OCI-LY1 (cell line): ENCODE data around the gene PTF1A.

ENCODE experiments used
- H2AFZ ChIP-seq: fragments of 200-600 bp; sonication (generic), shearing (Covaris generic); 2 replicates; pipeline ENCODE4 v1.6.0; 2014; ENCODE audit warnings: antibody characterized with exemption, mild to moderate bottlenecking, low read length
- H3F3A ChIP-seq: fragments of 200-600 bp; sonication (generic), shearing (Covaris generic); 2 replicates; pipeline ENCODE4 v1.6.0; 2014; ENCODE audit warnings: mild to moderate bottlenecking, antibody characterized with exemption, low read length, moderate library complexity; ENCODE audit not compliant: insufficient read depth
- H3K27ac ChIP-seq: fragments of 200-600 bp; sonication (generic); 2 replicates; pipeline ENCODE4 v1.5.1; 2014; ENCODE audit warnings: low read length, mixed run types, mild to moderate bottlenecking, low read depth; ENCODE audit not compliant: poor library complexity, severe bottlenecking
- H3K27me3 ChIP-seq: fragments of 200-600 bp; sonication (generic); 2 replicates; pipeline ENCODE4 v1.6.0; 2014; ENCODE audit warnings: antibody characterized with exemption, mild to moderate bottlenecking, low read length, moderate library complexity; ENCODE audit not compliant: insufficient read depth
- H3K36me3 ChIP-seq: fragments of 200-600 bp; sonication (generic); 2 replicates; pipeline ENCODE4 v1.6.1; 2014; ENCODE audit warnings: mild to moderate bottlenecking, antibody characterized with exemption, low read length, moderate library complexity, mixed read lengths; ENCODE audit not compliant: insufficient read depth
- H3K4me1 ChIP-seq: fragments of 200-600 bp; sonication (generic); 2 replicates; pipeline ENCODE4 v1.5.1; 2014; ENCODE audit warnings: mild to moderate bottlenecking, low read length, moderate library complexity; ENCODE audit not compliant: insufficient read depth, severe bottlenecking
- H3K4me2 ChIP-seq: fragments of 200-600 bp; sonication (generic), shearing (Covaris generic); 2 replicates; pipeline ENCODE4 v1.6.1; 2014; ENCODE audit warnings: low read length
- H3K4me3 ChIP-seq: fragments of 200-600 bp; sonication (generic); 2 replicates; pipeline ENCODE4 v1.5.1; 2014; ENCODE audit warnings: low read length, low read depth, mild to moderate bottlenecking, mixed read lengths; ENCODE audit not compliant: poor library complexity, severe bottlenecking
- H3K79me2 ChIP-seq: fragments of 200-600 bp; shearing (Covaris generic); 2 replicates; pipeline ENCODE4 v1.6.1; 2016; ENCODE audit warnings: mixed run types, low read length, mixed read lengths; ENCODE audit not compliant: insufficient read depth
- H3K9ac ChIP-seq: fragments of 200-600 bp; sonication (generic), shearing (Covaris generic); 2 replicates; pipeline ENCODE4 v1.6.1; 2014; ENCODE audit warnings: mild to moderate bottlenecking, low read length, mixed read lengths
- H3K9me2 ChIP-seq: fragments of 200-600 bp; sonication (generic), shearing (Covaris generic); 2 replicates; pipeline ENCODE4 v1.6.1; 2014; ENCODE audit warnings: low read depth, mild to moderate bottlenecking, low read length, mixed read lengths
- H3K9me3 ChIP-seq: fragments of 200-600 bp; shearing (Covaris generic); 2 replicates; pipeline ENCODE4 v1.6.1; 2014; ENCODE audit warnings: low read length, mixed read lengths
- H4K20me1 ChIP-seq: fragments of 200-600 bp; sonication (generic), shearing (Covaris generic); 2 replicates; pipeline ENCODE4 v1.6.0; 2016; ENCODE audit warnings: mild to moderate bottlenecking, low read length; ENCODE audit not compliant: insufficient read depth
- CTCF ChIP-seq: fragments of 200-600 bp; sonication (generic), shearing (Covaris generic); IDR thresholded peaks from 2 replicates; pipeline ENCODE4 v1.5.1; 2017; ENCODE audit warnings: mild to moderate bottlenecking, antibody characterized with exemption, low read length, moderate library complexity, mixed read lengths
- EZH2 ChIP-seq: fragments of 200-600 bp; sonication (generic), shearing (Covaris generic); IDR thresholded peaks from 2 replicates; pipeline ENCODE4 v1.8.0; 2017; ENCODE audit warnings: borderline replicate concordance, mixed run types, mild to moderate bottlenecking, antibody characterized with exemption, low read length, moderate library complexity, mixed read lengths

The PTF1A gene

GRCh38 chr10:23151071-23151470 is 41.0 kb upstream of the PTF1A start:
- no peaks in the 10 kb centered on the region for H4K20me1 ChIP-seq
- H3K27me3 ChIP-seq, result no peaks in the 10 kb centered on the region
- TF ChIP-seq CTCF (no peak), EZH2 (no peak)
- H3K4me3 ChIP-seq, result no peak overlapping the region
- no peak overlapping the region for H3K27ac ChIP-seq
- no peaks in the 10 kb centered on the region for H3K79me2 ChIP-seq
- no peak overlapping the region for H2AFZ ChIP-seq
- no peak overlapping the region for H3K9ac ChIP-seq
- H3K9me2 ChIP-seq, result no peaks in the 10 kb centered on the region
- H3K36me3 ChIP-seq, result no peaks in the 10 kb centered on the region
- H3K4me1 ChIP-seq, result no peaks in the 10 kb centered on the region
- no peaks in the 10 kb centered on the region for H3K9me3 ChIP-seq
- H3F3A ChIP-seq, result no peaks in the 10 kb centered on the region
- no peak overlapping the region for H3K4me2 ChIP-seq

GRCh38 chr10:23155169-23155568 is 36.9 kb upstream of the PTF1A start:
- Histone ChIP-seq H3K4me2 (no peak overlapping the region), H3K36me3 (no peaks in the 10 kb centered on the region), H4K20me1 (no peaks in the 10 kb centered on the region), H3K4me3 (no peak overlapping the region), H3K4me1 (no peaks in the 10 kb centered on the region), H3F3A (no peaks in the 10 kb centered on the region), H3K9ac (no peak overlapping the region), H3K9me3 (no peaks in the 10 kb centered on the region), H3K79me2 (no peaks in the 10 kb centered on the region), H3K27me3 (no peaks in the 10 kb centered on the region), H3K9me2 (no peaks in the 10 kb centered on the region), H2AFZ (no peak overlapping the region), H3K27ac (no peak overlapping the region)
- no peak for TF ChIP-seq CTCF
- no peak for TF ChIP-seq EZH2

DNA sequence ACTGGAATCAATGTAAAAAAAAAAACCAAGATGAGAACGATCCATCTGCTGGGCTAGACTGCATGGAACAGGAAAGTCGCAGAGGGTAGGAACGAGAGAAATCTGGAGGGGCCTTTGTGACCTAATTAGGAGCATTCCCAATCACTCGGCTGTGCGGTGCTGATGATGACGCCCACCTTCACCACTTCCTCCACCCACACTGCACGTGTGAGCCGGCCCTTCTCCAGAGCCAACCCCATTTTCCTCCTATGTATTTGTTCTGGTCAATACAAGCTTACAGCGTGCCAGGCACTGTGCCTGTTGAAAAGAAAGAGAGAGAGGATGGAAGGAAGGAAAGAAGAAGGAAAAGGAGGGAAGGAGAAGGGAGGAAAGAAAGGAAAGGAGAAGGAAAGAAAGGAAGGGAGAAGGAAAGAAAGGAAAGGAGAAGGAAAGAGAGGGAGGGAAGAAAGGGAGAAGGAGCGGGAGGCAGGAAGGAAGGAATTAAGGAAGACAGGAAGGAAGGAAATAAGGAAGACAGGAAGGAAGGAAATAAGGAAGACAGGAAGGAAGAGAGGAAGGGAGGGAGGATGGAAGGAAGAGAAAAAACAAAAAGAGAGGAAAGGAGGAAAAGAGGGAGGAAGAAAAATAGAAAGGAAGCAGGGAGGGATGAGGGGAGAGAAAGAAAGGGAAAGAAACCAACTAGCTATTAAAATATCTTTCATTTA is 35.5 kb upstream of the PTF1A start:
- H3K79me2 ChIP-seq, result no peaks in the 10 kb centered on the region
- H3K27me3 ChIP-seq, result no peaks in the 10 kb centered on the region
- no peak overlapping the region for H2AFZ ChIP-seq
- no peak overlapping the region for H3K9ac ChIP-seq
- H3K4me1 ChIP-seq, result no peaks in the 10 kb centered on the region
- H3K4me3 ChIP-seq, result no peak overlapping the region
- no peaks in the 10 kb centered on the region for H3F3A ChIP-seq
- no peaks in the 10 kb centered on the region for H3K36me3 ChIP-seq
- no peak overlapping the region for H3K4me2 ChIP-seq
- H3K9me2 ChIP-seq, result no peaks in the 10 kb centered on the region
- TF ChIP-seq CTCF, result no peak
- no peak for TF ChIP-seq EZH2
- no peak overlapping the region for H3K27ac ChIP-seq
- H4K20me1 ChIP-seq, result no peaks in the 10 kb centered on the region
- no peaks in the 10 kb centered on the region for H3K9me3 ChIP-seq
